GM19397 (cell line): ENCODE data around the gene RAB5B.

Experiments
- ATAC-seq: cut with Tn5 transposase; IDR thresholded peaks from one replicate; pipeline ENCODE4 v1.9.1; 2021; ENCODE audit warnings: mild to moderate bottlenecking, moderate library complexity; ENCODE audit not compliant: unreplicated experiment

RAB5B gene, protein sequence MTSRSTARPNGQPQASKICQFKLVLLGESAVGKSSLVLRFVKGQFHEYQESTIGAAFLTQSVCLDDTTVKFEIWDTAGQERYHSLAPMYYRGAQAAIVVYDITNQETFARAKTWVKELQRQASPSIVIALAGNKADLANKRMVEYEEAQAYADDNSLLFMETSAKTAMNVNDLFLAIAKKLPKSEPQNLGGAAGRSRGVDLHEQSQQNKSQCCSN

DNA sequence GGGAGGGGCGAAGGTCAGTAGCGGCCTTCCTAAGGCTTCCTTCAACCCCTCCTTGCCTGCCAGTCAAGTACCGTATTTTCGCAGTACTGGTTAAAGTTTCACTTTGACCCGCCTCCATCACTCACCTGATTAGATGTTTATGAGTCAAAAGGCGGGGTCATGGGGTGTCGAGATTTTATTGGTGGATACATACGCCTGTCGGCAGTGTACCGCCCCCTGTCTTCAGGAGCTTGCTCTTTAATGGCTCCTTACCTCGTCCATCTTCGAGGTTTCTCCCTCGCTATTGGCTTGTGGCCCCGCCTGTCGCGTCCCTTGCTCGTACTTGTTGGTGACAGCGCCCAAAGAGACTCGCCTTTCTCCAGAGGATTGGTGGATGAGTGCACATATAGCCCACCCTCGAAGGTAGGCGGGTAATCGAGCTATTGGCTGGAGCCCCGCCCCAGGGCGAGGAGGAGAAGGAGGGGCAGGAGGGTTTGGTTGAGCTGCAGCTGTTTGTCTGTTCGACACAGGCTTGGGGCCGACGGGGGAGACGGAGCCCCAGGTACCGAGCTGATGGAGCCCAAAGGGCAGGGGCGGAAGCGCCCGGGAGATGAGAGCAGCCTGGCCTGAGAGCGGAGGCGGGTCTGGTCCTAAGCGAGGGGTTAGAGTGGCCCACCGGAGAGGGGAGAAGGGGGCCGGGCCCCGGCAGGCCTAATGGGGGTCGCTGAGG lies at the start of gene RAB5B:
TSS of gene RAB5B (plus strand) at position 480 of the 709 bp plus-strand sequence. CDS start 12,883 bp downstream, outside the sequence.
- ATAC-seq = peak; percentile 91

DNA sequence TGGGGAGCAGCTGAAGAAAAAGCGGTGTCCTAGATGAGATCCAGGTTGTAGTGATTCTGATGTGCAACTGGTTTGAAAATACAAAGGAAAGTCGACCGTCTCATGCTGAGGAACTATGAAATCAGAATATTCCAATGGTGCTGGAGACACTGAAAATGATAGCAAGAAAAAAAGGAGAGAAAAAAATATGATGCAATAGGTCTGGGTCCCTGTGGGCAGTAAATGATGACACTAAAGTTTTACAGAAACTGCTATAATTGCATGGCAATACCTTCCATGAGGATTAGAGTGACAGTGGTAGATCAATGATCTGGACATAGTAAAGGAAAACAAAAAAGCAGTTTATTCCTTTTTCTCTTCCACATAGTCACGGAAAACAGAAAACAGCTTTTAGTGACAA lies 48.5 kb upstream of the RAB5B start:
- ATAC-seq = no peak

DNA sequence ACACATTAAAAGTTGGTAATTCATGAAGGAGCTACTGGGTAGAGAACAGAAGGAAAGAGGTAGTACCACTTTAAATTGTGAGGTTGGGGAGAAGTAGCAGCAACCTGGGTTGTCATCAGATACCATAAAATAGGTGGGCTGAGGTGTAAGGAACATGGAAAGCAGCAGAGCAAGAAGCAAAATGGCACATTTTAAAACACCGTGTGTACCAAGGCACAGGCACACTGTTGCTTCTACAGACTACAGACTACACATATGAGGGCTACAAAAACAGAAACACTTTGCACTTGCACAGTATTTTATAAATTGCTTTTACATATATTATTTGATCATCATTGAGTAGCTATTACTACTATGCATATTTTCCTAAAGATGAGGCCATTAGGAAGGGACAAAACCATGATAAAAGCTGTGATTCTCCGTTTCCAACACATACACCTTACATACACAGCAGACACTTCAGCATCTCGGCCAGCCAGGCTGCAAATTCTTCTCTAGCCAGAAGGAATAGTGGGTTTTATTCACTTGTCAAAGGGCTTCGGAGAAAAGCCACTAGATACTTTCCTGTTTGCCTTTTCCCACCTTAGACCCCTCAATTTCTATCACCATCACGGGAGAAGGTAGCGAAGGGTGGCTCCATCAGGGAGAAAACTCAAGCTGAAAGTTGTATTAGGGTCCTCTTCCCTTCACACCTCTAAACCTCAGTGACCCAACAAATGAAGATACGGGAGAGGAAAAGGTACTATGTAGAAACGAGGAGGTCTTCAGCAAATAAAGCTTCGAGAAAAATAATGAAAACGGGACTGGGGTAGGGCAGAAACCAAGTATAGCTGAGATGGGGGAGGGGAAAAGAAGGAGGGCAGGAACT lies 47.8 kb upstream of the RAB5B start:
- no peak for ATAC-seq

DNA sequence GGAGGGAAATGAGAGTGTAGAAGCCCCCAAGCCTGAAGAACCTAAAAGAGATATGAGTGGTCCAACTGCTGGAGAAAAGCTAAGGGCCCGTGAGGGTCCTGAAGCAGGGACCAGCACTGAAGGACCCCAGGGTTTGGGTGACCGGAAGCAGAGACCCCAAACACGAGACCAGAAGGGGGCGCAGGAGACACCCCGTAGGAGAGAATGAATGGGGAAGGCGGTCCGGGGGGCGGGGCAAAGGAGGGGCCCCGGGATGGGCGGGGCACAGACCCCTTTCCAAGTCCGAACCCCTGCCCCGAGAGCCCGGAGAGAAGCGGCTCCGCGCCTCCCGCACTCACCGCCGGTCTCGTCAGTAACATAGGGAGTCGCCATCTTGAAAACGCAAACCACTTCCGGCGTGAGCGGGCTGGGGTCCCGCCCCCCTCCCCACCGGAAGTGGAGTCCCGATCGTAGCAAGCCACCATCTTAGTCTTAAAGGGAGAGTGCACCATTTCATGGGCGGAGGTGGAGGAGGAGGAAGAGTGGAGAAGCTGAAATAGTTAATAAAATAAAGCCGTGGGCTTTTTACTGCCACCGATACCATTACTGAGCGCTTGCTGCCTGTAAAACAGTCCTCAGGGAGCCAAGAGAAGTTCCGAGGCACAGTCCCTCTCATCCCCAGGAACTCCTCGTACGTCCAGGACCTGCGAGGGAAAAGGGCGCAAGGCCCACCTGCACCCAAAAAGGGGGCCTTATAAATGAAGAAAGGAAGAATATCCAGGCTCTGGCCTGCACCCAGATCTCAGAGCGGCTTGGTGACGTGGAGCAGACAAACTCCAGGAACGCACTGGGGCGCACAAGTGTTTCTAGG lies 46.9 kb upstream of the RAB5B start:
- peak; percentile 43 for ATAC-seq

DNA sequence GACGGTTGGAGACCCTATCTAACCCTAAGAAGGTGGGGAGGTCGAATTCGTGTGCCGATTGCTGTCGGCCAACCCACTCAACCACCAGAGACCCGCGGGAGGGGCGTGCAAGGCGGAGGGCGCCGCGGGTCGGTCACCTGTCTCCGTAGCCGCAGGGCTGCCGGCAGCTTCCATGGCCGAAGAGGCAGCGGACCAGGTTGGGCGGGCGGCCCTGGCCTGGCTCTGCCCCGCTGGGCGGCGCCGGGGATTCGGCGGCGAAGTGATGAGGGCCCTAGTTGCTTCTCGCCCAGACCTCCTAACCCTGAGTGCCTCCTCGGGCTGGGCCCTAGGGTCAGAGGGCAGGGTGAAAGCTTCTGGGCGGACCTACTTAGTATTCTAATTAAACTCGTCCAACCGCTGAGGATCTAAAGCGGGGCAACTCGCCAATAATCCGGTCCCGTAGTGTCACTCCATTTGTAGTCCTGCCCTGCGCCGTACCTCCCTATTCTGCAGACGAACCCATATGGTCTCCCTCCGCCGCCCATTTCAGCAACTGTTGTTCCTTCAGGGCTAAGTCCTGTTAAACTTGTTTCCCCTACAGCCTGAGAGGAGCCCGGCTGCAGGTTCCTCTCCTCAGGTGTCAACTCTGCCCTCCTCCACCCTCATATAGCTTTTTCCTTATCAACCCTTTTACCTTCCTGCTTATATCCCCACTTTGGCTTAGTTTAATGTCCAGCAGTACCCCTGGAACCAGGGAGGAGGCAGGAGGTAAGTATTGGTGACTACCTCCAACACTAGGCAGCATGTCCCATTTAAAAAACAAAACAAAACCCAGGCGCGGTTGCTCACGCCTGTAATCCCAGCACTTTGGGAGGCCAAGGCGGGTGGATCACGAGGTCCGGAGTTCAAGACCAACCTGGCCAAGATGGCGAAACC lies 46.0 kb upstream of the RAB5B start, which contains the start of gene PYM1:
TSS of gene PYM1 (minus strand) at position 307 of the 915 bp plus-strand sequence. CDS start at position 174, 133 bp downstream.
- peak; percentile 32 for ATAC-seq

DNA sequence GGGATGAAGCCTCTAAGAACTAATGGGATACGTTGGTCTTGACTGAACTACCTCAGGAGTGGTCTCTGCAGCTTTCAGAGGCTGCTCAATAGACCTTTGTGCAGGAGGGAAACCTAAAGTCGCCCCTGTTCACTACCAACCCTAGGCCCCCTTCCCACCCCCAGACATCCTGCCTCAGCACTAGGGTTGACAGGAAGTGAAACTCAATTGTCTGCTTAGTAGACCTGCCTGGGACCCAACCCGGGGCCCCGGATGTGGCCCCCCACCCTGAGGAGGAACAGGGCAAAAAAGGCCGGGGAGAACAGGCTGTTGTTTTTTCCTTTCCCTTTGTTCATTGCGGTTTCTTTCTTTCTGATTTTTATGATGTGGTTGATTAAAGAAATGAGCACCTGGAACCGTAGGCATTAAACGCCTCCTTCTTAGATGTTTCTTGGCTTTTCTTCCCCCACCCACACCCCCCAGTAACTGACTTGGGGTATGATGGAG lies 44.5 kb upstream of the RAB5B start:
- ATAC-seq = peak; percentile 34

DNA sequence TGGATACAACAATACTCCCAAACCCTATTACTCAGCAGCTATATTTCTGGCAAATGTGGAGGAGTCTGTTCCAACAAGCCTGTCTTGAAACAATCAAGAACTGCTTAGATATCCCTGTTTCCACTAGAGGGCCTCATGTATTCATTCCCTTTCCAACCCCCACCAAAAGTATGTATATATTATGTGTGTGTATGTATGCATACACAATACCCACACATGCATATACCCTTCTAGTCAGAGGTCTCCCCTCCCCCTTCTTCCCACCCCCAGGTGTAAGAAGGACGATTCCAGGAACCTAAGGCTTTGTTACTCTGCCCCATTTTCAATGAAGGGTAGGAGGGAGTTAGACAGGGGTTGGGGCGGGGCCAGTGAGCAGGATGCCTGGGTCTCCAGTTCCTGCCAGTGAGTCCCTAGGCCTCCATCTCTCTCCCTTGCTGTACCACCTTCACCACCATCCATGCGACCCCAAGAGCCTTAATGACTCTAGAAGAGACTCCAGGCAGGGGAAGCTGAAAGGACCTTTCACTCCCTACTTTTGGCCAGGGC lies 43.0 kb upstream of the RAB5B start, which contains the start of gene DGKA:
TSS of gene DGKA (plus strand) at position 392 of the 546 bp plus-strand sequence. CDS start 5,342 bp downstream, outside the sequence.
- no peak for ATAC-seq

DNA sequence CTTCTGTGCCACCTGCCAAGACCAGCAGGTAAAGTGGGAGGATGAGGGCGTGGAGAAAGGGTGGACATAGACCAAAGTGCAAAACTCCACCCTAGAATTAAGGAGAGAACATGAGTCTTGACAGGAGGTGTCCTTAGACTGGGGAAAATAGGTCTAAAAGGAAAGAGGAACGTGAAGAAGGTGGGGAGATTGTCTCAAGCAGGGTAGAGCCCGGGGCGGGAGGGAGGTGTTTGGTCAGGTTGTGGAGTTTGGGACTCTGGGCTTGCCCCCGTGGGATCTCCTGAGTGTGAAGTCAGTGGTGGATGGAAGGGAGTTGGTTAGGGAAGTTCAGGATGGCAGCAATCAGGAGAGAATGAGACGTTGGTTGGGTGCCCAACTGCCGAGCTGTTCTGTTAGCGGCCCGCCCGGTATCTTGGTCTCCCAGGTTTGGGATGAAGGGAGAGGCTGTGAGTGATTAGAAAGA lies 42.5 kb upstream of the RAB5B start:
- ATAC-seq = no peak

DNA sequence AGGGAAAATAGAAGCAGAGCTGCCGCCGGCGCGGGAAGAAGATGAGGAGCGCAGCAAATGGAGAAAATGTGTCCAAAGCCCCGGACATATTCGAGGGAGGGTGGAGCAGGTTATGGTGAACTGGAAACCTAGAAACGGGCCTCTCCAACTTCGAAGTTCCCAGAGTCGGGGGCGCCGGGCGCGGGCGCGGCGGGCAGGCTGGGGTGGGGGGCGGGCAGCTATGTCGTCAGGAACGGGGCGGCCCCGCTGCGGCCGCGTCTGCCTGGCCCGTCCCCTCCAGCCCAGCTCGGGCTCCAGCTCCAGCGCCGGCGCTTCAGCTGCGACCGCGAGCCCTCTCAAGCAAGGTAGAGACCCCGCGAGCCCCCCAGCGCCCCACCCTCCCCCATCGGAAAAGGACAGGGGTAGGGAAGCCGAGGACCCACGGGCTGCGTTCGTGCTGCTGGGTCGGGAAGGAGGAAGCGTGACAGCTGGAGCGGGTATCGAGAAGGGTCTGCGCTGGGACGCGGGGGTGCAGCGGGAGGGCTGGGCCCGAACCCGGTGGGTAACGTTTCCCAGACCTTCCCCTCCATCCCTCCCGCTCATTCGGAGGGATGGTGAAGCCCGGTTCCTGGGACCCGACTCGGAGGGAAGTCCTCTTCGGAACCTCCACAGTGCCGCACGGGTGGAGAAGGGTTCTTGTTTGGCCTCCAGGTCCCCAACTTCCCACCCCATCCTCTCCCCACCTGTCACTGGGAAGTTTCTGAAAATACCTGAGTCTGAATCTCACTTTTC lies 41.9 kb upstream of the RAB5B start:
- no peak for ATAC-seq

DNA sequence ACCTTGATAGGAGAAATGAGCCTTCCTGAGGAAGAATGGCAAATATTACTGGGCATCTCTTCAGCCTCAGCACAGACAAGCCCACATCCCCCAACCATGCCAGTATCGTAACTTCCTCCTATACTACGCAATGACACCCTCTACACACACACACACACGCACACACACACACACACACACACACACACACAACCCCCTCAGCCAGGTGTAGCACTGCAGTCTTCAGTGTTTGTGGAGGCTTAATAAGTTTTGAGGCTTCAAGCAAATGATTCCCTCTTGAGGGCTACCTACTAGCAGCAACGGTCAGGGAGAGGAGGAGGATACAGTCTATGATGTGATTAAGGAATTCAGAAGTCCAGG lies 41.3 kb upstream of the RAB5B start:
- ATAC-seq = no peak

DNA sequence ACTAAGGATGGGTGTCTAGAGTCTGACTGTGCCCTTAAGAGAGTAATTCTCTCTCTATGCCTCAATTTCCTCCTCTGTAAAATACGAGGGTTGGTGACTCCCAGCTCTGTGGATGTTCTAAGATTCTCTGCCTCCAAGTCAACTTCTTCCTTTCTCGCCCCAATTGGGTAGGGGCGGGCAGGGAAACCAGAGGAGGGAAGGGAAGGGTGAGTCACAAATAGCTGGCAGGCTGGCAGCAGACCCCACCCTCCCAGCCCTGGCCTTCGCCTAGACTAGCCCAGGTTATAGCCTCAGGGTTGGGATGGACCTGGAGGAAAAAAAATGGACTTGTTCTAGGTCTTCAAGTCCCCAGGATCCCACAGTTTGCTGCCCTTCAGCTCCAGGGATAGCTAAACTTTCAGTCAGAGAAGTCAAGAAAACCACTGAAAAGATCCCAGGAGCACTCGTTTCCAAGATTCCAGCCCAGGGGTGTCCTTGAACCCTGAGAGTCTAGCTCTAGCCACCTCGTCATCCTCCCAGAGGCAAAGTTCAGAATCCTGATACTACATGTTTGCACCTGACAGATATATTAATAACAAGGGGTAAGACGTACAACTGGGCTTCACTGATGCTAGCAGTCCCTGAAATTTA lies 40.6 kb upstream of the RAB5B start:
- no peak for ATAC-seq

DNA sequence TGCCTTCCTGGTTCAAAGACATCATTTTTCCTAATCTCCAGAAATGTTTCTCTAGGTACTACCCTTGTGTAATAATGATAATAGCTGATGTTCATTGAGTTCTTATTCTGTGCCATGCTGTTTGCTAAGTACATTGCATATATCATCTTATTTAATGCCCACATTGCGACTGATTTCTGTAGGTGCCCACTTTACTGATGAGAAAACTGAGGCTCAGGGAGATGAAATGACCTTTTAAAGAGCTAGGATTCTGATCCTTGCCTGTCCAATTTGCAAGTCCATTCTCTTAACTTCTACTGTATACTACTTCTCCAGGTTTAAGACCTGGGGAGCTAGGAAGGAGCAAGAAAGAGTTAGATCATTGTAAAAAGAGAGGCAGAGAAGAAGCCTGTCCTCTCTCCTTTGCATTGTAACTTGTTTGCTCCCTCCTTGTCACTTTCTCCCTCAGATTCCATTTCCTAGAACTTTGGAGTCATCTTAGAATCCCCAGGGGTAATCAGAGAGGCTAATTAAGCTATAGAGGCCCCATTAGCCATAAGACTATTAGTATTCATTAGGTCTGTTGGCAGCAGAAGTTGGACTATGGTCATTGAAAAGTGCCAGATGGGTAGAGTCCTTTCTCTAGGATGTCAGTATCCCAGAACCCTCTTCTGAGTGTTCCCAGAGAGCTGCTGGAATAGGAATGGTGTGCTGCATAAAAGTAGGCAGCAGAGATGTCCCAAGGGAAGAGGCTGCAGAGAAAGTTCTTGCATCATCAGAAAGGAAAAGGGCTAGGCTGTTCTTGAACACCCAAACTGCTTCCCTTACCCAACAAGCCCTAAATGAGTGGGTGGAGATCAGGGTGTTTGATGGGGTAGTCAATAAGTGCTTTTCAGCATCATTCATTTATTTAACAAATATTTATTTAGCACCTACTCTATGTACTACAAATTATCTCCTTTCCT lies 39.8 kb upstream of the RAB5B start:
- ATAC-seq = no peak

DNA sequence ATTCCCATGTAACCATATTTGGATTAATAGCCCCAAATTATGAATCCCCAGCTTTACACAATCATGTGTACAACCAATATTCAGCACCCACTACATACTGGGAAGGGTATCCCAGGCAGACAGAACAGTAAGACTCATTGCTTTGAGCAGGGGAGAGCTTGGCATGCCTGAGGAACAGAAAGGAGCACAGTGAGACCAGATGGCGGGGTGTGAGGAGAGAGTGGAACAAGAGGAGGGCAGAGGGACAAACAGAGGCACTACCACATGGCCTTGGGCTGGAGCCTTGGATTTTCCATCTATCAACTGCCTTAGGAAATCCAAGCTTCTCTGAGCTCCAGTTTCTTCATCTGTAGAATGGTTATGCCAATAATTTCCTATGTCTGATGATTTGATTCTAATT lies 39.1 kb upstream of the RAB5B start:
- no peak for ATAC-seq

DNA sequence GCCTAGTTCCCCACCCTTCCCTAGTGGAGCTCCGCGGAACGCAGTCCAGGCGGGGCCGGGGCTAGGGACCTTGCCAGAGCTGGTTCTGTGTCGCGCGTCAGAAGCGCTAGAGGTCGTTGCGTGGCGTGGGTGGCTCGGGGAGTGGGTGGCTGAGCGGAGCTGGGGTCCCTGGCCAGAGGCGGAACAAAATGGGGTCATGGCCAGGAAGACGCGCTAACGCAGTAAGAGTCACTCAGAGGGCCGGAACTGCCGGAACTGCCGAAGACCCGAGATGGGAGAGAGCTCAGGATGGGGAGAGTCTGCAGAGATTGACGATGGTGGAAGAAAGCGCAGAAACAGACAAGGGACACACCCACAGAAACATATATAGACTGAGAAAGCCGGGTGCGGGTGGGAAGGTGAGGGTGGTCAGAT lies 38.1 kb upstream of the RAB5B start:
- no peak for ATAC-seq

DNA sequence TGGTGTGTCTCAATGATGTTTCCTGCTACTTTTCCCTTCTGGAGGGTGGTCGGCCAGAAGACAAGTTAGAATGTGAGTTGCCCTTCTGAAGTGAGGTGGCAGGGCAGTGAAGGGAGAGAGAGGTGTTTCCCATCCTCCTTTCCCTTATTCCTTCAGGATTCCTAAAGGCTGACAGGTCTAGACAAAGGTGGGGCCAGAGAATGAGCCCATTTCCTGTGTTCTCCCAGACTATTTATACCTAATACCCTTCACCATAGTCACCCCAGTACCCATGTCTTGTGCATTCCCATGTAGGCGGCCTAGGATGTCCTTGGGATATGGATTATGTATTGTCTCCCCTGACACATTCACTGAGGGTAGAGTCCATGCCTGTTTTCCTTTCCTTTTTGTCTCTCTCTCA lies 35.9 kb upstream of the RAB5B start:
- no peak for ATAC-seq

DNA sequence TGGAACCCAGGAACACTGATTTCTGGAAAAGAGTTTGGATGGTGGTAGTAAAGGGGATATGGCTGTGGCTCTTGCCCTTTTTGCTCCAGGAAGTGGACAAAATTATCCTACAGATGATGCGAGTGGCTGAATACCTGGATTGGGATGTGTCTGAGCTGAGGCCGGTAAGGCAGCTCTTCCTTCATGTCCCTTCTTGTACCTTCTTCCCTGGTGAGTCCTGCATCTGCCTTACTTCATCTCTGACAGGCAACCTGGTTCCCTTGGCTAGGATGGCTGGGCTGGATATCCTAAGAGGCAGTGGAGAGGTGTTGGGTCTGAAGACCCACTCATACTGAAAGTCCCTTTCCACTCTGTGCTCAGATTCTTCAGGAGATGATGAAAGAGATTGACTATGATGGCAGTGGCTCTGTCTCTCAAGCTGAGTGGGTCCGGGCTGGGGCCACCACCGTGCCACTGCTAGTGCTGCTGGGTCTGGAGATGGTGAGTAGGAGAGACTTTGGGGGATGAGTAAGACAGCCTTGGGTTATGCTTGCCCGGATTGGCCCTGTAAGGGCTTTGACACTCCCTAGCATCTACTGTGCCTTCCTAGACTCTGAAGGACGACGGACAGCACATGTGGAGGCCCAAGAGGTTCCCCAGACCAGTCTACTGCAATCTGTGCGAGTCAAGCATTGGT lies 34.9 kb upstream of the RAB5B start:
- no peak for ATAC-seq
